ENCODE data around the gene ZBTB11.

DNA sequence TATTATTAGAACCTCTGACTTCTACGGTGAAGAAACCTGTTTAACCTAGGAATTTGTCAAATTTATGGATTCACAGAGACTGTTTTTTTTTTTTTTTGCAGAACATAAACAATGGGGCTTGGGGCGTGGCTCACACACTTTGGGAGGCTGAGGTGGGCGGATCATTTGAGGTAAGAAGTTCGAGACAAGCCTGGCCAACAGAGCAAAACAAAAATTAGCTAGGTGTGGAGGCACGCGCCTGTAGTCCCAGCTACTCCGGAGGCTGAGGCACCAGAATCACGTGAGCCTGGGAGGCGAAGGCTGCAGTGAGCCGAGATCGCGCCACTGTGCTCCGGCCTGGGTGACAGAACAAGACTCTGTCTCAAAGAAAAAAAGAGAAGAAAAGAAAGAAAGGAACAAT lies 3.0 kb downstream of the ZBTB11 start:
- TF ChIP-seq, protein P1, sequence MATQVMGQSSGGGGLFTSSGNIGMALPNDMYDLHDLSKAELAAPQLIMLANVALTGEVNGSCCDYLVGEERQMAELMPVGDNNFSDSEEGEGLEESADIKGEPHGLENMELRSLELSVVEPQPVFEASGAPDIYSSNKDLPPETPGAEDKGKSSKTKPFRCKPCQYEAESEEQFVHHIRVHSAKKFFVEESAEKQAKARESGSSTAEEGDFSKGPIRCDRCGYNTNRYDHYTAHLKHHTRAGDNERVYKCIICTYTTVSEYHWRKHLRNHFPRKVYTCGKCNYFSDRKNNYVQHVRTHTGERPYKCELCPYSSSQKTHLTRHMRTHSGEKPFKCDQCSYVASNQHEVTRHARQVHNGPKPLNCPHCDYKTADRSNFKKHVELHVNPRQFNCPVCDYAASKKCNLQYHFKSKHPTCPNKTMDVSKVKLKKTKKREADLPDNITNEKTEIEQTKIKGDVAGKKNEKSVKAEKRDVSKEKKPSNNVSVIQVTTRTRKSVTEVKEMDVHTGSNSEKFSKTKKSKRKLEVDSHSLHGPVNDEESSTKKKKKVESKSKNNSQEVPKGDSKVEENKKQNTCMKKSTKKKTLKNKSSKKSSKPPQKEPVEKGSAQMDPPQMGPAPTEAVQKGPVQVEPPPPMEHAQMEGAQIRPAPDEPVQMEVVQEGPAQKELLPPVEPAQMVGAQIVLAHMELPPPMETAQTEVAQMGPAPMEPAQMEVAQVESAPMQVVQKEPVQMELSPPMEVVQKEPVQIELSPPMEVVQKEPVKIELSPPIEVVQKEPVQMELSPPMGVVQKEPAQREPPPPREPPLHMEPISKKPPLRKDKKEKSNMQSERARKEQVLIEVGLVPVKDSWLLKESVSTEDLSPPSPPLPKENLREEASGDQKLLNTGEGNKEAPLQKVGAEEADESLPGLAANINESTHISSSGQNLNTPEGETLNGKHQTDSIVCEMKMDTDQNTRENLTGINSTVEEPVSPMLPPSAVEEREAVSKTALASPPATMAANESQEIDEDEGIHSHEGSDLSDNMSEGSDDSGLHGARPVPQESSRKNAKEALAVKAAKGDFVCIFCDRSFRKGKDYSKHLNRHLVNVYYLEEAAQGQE (IDR thresholded peaks at IDR 0.05; ENCODE audit: insufficient read depth in 1 of 2, low read depth in 2 of 2, low read length in 2 of 2) = no peak
- TF ChIP-seq POLR2AphosphoS5 (IDR thresholded peaks at IDR 0.05; ENCODE audit: low read depth, low read length) (no peak), SIN3A (IDR thresholded peaks at IDR 0.05; ENCODE audit: borderline replicate concordance, insufficient read depth, low read length) (no peak)

All from PFSK-1 (cell line).